AG04450 (cell line): ENCODE data around the gene SETD3. TPM values are rescaled to one million over a fixed set of nuclear protein-coding genes. Genes with fewer than 3 reads are reported as not detected.

ENCODE experiments used
- CTCF ChIA-PET: fragments of 300-600, 350-600 bp; formaldehyde crosslinking; extraction: SDS; loops from one replicate; lab custom pipeline; 2022; ENCODE audit warnings: antibody characterized with exemption, inconsistent platforms; lab: Charles Lee
- POLR2A ChIA-PET: fragments of 350-600 bp; formaldehyde crosslinking; extraction: SDS; loops from one replicate; lab custom pipeline; 2021; ENCODE audit warnings: antibody characterized with exemption, inconsistent platforms; lab: Yijun Ruan, JAX
- DNase-seq: peaks from one replicate; pipeline ENCODE4 v3.0.0-alpha.2; 2011; ENCODE audit warnings: low read depth, low spot score
- H3K27ac ChIP-seq: one replicate; pipeline ENCODE4 v1.5.1; 2012; ENCODE audit warnings: low read depth, low read length, control low read depth
- H3K27me3 ChIP-seq: one replicate; pipeline ENCODE4 v1.6.0; 2012; ENCODE audit warnings: low read length; ENCODE audit not compliant: control insufficient read depth, insufficient read depth
- H3K4me3 ChIP-seq: 2 replicates; pipeline ENCODE4 v1.5.1; 2011; ENCODE audit warnings: mild to moderate bottlenecking, low read depth, low read length, control low read depth
- H3K9me3 ChIP-seq: 2 replicates; pipeline ENCODE4 v1.5.1; 2012; ENCODE audit warnings: low read length; ENCODE audit not compliant: control insufficient read depth, insufficient read depth
- CTCF ChIP-seq: IDR thresholded peaks from 2 replicates; pipeline ENCODE4 v1.5.1; 2011; ENCODE audit warnings: low read depth, low read length, control low read depth, inconsistent platforms
- polyA plus RNA-seq: library from polyadenylated mRNA; depleted of rRNA; stranded (reverse); fragments of >200 nt; gene quantifications from 2 replicates; pipeline ENCODE4 v1.2.3, GENCODE V29; 2011

SETD3 gene
- polyA plus RNA-seq, 1 experiment, result 25.0 TPM

GRCh38 chr14:99525699-99526080, 45.0 kb upstream of the SETD3 start:
- H3K27ac ChIP-seq, result no peak overlapping the region
- no peaks in the 10 kb centered on the region for H3K27me3 ChIP-seq
- no peak for TF ChIP-seq CTCF
- ChIA-PET CTCF (interaction anchor here (0.6 to 5.0 kb wide), 3 partner anchors 29 to 103 kb away, joined by 4 to 27 read pairs (median 5); no protein-coding TSS in a partner anchor), POLR2A (no interaction called here)
- H3K4me3 ChIP-seq, result no peak overlapping the region
- no peak for DNase-seq
- no peaks in the 10 kb centered on the region; the same call in 1 of the 2 replicates for H3K9me3 ChIP-seq

GRCh38 chr14:99524804-99525698, 44.4 kb upstream of the SETD3 start:
- peak; percentile 48 for TF ChIP-seq CTCF
- POLR2A ChIA-PET, result no interaction called here
- DNase-seq, result no peak
- Histone ChIP-seq H3K27ac (peak overlapping the region; percentile 52), H3K4me3 (no peak overlapping the region), H3K27me3 (no peaks in the 10 kb centered on the region), H3K9me3 (no peaks in the 10 kb centered on the region; the same call in 1 of the 2 replicates)
- CTCF ChIA-PET, result interaction anchor here (0.5 to 5.0 kb wide), 8 partner anchors 14 to 375 kb away, joined by 3 to 27 read pairs (median 4); no protein-coding TSS in a partner anchor

- H3K4me3 ChIP-seq, result no peak overlapping the region
- no peaks in the 10 kb centered on the region; the same call in 1 of the 2 replicates for H3K9me3 ChIP-seq
- no peaks in the 10 kb centered on the region for H3K27me3 ChIP-seq
- POLR2A ChIA-PET, result no interaction called here
- no peak for DNase-seq
- CTCF ChIA-PET, result interaction anchor here (0.5 to 5.0 kb wide), 12 partner anchors 15 to 376 kb away, joined by 3 to 27 read pairs (median 3); no protein-coding TSS in a partner anchor
- no peak for TF ChIP-seq CTCF
- no peak overlapping the region for H3K27ac ChIP-seq
Observed at GRCh38 chr14:99524091-99524661, 43.5 kb upstream of the SETD3 start.

GRCh38 chr14:99523704-99524055, 43.0 kb upstream of the SETD3 start:
- no peak overlapping the region for H3K4me3 ChIP-seq
- TF ChIP-seq CTCF, result no peak
- DNase-seq, result no peak
- no peaks in the 10 kb centered on the region for H3K27me3 ChIP-seq
- ChIA-PET CTCF (interaction anchor here (0.8 to 5.0 kb wide), 6 partner anchors 22 to 375 kb away, joined by 3 to 27 read pairs (median 4); no protein-coding TSS in a partner anchor), POLR2A (interaction anchor here (1.3 to 2.0 kb wide), 2 partner anchors 43 to 81 kb away, joined by 5 read pairs; partner anchors contain the start of genes CCDC85C, CCNK and SETD3)
- H3K9me3 ChIP-seq, result no peaks in the 10 kb centered on the region; the same call in 1 of the 2 replicates
- peak overlapping the region; percentile 81 for H3K27ac ChIP-seq
